Activated T-cell treated with anti-CD3 and anti-CD28 coated beads, Interleukin-2, amount 50 U/mL, for 48 hours (primary cell): ENCODE results near the gene KISS1.
"Not testable (repeated sequence)": the region's sequence is repeated elsewhere in the genome, so short reads cannot be mapped to it uniquely, and the experiment has no call there.

Source experiments
- DNase-seq, 2 experiments: peaks; one replicate each; pipeline ENCODE4 v3.0.0-alpha.2; 2020

The KISS1 gene, protein sequence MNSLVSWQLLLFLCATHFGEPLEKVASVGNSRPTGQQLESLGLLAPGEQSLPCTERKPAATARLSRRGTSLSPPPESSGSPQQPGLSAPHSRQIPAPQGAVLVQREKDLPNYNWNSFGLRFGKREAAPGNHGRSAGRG

DNA sequence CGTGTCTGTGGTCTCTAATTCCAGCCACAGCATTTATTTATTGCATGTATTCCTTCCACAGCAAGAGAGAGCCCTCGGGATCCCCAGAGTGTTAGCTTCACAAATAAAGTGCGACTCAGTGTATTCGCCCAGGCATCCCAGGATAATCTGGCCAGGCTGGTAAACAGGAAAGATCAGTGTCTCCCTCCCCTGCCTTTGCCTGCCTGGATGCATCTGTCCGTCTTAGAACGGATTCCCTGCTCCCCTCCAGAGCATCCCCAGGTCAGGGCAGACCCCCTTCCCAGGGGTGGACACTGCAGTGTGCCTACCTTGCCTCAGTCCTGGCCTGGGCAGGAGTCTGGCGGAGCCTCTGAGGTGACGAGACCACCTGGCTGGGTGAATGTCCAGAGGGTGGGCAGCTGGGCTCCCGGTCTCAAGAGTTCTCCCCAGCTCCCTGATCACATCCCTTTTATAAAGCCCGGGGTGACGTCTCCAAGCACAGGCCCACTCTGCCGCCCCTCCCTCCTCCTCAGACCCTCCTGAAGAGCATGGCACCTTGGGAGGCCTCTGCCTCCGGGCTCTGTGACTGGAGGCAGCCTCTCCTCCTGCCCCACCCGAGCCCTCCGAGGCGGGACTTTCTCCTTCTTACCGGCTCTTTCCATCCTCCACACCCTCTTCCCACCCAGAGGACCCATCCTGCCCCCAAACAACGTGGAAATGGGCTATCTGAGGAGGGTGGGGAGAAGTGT lies at the start of gene KISS1:
TSS of gene KISS1 (minus strand) at position 424 of the 728 bp plus-strand sequence. CDS start 3,615 bp downstream, outside the sequence.
- DNase-seq, result no peak

DNA sequence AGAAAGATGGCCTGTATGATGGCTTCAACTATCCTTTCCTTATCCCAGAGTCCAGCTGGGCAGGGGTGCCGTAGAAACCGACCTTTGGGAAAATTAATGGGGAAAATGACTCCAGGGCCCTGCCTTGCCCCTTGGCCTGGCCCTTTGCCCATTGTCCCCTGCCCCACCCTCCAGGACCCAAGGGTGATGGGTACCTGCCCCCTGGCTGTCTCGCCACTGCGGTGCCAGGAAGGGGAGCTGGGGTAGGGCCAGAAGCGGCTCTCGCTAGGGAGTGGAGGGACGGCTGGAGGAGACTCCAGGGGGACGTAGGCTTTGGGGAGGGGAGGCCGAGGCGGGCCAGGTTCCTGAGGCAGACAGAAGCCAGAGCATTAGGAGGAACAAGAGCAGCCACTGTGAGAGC lies 46.6 kb upstream of the KISS1 start:
- no peak for DNase-seq

DNA sequence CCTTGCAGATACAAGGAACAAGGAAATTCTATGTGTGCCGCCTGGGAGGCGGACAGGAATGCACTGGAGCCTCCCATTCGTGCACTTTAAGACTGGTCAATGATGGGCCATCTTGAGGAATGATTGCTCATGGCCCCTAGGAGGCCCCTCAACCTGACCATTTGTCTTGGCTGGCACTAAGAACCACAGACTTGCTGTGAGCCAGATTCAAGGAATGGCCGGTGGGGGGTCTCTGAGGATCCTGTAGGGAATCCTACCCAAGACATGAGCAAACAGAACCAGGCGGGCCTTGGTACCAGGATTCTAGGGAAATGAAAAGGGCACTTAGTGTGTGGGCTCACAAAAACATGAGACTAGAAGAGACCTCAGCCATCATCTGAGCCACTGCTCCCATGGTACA lies 45.6 kb upstream of the KISS1 start:
- DNase-seq, result no peak

DNA sequence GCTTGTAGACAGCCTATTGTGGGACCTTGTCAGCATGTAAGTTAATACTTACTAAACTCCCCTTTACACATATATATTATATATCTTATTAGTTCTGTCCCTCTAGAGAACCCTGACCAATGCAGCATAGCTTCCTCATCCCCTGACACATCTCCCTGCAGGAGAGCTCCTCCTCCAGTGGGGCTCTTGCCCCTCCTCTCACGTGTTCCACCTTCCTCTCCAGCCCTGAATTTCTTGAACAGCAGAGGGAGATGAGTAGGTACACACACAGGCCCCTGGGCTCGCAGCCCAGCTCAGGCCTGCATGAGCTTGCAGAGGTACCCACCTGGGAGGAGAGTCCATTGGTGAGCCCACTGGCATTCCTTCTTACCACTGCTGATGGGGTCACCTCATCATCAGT lies 44.8 kb upstream of the KISS1 start:
- no peak for DNase-seq

DNA sequence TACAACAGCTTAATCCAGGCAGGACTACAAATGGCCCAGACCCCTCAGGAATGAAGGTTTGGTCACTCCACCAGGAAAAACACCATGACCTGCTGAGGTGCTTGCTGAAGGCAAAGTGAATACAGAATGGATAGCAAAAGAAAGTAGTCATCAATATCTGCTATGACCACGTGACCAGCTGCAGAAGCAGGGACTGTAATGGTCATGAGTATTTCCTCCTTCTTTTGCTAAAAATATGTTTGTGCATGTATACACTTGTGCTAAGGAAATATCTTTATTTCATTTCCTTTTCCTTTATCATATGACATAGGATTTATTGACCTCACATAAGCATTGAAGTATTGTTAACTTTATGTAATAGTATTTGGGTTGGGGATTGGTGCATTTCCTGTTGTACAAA lies 43.9 kb upstream of the KISS1 start:
- no peak for DNase-seq

DNA sequence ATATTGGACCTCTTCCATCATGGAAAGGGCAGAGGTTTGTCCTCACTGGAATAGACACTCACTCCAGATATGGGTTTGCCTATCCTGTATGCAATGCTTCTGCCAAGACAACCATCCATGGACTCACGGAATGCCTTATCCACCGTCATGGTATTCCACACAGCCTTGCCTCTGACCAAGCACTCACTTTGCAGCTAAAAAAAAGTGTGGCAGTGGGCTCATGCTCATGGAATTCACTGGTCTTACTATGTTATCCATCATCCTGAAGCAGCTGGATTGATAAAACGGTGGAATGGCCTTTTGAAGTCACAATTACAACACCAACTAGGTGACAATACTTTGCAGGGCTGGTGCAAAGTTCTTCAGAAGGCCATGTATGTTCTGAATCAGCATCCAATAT lies 43.1 kb upstream of the KISS1 start:
- DNase-seq, result not testable (repeated sequence)

DNA sequence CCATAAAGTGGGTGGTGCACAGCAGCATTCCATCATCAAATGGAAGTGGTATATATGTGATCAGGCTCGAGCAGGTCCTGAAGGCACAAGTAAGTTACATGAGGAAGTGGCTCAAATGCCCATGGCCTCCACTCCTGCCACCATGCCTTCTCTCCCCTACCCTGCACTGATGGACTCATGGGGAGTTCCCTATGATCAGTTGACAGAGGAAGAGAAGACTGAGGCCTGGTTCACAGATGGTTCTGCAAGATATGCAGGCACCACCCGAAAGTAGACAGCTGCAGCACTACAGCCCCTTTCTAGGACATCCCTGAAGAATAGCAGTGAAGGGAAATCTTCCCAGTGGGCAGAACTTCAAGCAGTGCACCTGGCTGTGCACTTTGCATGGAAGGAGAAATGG lies 42.2 kb upstream of the KISS1 start:
- DNase-seq, result not testable (repeated sequence)

DNA sequence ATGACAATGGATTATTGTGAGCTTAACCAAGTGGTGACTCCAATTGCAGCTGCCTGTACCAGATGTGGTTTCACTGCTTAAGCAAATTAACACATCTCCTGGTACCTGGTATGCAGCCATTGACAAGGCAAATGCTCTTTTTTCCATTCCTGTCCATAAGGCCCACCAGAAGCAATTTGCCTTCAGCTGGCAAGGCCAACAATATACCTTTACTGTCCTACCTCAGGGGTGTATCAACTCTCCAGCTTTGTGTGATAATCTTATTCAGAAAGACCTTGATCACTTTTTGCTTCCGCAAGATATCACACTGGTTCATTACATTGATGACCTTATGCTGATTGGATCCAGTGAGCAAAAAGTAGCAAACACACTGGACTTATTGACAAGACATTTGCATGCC lies 41.2 kb upstream of the KISS1 start:
- not testable (repeated sequence) for DNase-seq

DNA sequence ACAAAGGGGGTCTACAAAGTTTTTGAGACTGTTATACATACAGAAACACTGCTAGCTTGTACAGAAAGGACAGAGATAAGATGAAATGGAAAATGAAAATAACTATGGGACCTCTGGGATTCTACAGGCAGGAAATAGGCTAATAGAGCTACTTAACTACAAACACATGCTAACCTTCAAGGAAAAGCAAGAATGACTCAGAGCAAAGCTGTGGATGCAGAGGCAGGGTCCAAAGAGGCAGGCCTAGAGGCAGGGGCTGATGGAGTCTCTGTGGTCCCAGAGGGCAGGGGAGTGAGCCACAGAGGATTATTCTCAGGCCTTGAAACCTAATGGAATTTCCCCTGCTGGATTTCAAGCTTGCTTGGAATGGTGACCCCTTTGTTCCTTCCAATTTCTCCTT lies 36.2 kb upstream of the KISS1 start:
- no peak for DNase-seq

DNA sequence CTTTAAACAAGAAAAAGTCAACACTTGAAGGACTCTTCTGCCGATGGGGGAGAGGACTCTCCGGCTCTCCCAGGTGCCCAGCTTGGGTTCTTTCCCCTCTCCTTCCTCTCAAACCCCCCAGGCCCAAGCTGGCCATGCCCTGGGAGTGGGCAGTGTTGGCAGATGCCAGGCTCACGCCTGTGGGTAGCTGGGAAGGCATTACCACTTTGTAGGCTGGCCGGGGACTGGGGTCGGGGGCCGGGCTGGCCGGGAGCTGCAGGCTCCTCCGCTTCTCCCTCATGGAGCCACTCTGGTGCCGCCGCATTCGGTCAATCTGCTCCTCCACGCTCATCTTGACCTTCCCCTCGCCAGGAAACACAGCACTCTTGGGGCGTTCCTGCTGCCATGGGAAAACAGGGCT lies 33.9 kb upstream of the KISS1 start:
- no peak for DNase-seq

DNA sequence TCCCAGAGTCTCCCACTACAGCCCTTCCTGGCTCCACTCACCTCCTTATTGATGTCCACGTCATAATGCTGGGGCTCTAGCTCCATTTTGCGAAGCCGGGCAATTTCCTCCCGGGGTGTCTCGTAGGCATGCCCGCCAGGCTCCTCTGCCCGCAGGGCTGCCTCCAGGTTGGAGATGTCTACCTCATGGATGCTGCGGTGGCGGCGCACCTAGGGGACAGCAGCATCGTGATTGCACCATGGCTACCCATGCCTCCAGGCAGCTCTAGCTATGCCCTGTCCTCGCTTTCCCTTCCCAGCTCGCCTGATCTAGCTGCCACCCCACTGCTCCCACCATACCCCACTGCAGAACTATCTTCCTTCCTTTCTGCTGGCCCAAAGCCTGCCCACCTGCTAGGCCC lies 32.6 kb upstream of the KISS1 start:
- no peak for DNase-seq

DNA sequence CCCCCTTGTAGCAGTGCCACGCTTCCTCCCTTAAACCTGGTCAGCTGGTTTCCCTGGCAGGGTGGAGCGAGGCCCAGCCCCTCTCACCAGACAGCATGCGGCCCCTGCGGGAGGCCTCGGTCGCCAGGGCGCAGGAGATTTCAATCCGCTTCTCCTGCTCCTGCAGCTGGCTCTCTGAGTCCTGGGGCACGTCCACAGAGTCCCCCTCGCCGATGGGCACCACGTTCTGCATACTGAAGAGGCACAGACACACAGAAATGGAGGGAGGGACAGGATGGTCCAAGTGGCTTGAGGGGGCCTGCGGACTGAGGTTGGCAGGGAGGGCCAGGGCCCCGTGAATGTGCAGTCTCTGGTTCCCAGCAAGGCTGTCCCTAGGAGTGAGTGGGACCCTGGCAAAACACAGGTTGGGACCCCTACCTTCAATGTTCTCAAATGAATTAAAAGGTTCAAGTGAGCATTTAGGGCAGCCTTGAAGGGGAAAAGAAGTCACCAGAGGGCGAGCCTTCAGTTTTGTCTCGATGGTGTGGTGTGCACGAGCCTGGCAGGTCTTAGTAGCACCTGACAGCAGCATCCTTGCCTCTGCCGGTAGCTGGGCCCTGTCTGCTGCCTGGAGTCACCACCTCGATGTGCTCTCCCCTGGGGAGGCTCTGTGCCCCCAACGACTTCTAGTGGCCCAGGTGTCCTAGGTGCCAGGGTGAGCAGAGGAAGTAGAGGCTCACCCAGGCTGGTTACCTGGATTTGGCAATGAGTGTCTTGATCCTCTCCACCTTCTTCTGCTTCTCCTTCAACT lies 31.9 kb upstream of the KISS1 start:
- DNase-seq, result no peak

DNA sequence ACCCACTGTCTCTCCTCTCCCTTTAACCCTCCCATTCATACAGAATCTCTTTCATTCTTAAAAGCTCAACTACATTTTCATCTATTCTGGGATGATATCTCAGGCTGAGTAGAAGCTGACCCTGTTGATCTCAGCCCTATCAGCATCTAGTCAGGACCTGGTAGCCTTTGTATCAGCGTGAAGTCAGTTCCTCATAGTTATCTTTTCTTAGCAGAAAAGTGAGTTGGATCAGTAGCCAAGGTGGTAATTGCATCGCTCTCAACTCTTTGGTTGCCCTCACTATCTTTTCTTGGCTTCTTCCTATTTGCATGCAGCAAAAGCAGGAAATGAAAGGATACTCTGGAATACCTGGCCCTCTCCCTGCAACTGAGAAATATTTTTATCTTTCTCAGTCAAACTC lies 31.1 kb upstream of the KISS1 start:
- DNase-seq, result no peak

DNA sequence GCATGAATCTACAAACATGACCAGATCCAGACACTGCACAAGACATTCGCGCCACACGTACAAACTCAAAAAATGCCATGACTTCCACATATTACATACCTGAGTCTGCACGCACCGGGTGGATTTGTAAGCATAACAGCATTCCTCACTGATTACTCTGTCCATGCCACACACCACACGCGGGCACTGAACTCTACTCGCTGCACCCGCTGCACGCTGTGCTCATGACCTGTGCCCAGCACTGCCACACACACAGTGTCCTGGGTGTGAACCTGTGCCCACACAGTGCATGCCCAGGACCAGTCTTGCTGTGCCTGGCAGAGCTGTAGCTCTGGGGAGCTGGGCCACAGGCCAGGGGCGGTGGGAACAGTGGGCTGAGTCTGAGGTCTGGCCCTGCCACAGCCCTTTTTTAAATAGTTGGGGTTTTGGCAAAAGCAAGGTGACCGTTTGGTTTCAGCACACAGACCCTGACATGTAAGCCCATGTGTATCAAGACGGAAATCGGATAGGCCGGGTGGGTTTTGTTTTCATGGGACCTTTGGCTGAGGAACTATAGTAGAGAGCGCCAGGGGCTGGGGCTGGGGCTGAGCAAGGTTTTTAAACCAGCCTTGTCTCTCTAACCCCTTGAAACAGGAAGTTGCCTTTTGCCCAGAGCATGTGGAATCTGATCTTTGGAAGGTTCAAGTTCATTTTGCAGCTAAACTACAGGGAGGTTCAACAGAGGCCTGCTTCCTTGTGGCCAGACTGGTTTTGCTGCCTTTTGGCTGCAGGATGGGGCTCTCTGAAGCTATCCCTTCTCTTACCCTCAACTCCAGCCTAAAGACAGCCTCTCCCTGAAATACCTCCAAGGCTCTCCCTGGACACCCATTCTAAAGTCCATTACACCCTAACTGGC lies 29.8 kb upstream of the KISS1 start:
- DNase-seq, result no peak

DNA sequence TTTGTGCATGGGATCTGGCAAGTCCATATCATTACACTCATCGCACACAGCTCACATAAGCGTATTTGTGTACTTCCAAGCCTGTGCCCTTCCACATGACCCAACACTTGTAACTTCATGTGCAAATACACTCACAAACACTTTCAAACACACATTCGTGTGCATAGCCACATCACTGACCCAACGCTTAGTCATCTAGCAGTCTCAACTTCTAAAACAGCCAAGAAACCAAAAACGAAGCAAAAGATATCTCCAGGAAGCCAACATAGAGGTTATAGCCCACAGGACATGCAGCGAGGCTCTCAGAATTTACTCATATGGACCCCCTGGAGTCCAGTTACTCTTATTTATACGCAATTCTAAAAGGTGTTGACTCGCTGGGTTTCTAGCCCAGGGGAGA lies 28.4 kb upstream of the KISS1 start:
- no peak for DNase-seq

DNA sequence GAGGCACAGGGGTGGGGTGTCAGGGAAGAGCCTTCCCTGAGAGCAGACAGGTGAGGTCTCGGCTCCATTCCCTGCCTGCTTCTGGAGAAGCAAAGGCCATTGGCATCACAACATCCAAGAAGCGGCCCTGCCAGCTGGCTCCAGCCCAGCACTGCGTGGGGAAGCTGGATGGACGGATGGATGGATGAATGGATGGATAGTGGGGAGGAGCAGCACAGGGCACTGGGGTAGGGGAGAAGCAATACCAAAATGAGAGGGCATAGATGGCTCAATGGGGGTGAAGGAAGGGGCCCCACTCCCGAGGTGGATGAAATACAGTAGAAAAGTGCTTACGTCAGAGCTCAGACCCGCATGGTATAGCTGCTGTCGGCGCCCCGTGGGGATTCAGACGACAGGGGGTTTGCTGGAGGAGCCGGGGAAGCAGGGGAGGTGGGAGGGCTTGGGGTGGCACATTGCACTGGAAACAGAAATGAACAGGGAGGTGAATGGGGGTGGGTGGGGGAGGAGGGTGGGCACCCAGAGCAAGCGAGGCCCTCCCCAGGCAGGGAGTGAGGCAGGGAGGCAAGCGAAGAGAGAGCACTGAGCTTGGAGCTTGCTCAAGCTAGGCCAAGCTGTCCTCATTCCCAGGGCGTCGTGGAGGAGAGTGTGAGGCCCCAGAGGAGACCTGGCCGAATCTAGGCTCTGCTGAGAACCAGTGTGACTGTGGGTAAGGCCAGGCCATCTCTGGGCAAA lies 27.0 kb upstream of the KISS1 start:
- DNase-seq, result no peak

DNA sequence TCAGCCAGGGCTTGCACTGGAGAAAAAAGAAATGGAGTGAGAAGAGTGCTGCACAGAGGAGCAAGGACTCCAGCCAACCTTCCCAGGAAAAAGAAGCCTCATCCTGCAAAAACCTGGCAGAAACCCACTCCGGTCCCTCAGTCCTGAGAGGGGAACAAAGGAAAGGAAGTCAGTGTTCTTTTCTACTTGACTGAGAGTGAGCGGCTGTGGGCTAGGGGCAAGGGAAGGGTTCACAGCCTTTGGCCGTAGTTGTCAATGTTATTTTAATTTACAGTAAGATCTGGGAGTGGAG lies 26.4 kb upstream of the KISS1 start:
- DNase-seq, result no peak

DNA sequence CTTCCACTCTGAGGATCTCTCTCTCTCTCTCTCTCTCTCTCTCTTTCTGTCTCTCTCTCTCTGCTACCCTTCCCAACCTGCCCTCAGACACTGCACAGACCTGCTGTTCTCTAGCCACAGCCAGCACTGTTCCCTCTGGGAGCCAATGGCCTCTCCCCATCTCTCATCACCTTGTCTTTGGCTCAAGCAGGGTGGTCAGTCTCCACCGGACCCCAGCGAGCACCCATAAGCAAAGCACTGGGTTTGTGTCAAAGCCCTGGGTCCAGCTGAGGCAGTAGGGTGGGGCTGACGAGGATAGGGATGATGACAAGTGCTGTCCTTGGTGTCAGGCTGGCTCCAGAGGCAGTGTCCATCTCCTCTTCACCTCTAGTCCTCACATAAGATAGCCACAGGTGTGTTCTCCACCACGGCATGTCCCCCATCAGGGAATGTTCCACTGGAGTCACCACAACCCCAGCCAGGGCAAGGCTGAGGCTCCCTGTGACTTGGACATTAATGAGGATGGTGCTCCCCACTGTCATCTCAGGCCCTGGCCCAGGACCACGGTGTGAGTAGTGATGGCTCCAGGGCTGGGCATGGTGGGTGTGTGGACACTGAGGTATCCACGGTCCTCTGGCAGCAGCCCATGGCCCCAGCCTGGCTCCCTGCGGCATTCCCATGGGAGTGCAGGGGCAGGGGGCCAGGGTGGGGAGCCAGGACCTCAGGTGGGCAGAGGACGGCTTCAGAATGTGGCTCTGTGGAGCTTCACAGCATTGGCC lies 25.9 kb upstream of the KISS1 start:
- no peak for DNase-seq

DNA sequence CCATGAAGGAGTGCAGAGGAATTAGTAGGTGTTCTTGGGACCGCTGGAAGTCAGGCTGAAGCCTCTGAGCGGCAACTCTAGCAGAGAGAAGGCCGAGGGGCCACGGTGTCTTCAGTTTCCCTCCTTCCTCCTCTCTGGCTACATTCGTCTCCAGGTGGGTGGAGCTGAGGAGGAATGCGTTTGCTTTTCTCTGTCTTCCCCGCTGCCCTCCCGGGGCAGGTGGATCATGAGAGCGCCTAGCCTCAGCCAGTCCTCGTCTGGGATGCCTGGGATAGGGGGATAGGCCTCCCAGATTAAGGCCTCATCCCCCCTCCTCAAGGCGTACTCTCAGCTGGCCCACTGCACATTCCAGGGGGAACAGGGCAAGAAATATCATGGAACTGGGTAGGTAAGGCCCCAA lies 25.0 kb upstream of the KISS1 start:
- no peak for DNase-seq

DNA sequence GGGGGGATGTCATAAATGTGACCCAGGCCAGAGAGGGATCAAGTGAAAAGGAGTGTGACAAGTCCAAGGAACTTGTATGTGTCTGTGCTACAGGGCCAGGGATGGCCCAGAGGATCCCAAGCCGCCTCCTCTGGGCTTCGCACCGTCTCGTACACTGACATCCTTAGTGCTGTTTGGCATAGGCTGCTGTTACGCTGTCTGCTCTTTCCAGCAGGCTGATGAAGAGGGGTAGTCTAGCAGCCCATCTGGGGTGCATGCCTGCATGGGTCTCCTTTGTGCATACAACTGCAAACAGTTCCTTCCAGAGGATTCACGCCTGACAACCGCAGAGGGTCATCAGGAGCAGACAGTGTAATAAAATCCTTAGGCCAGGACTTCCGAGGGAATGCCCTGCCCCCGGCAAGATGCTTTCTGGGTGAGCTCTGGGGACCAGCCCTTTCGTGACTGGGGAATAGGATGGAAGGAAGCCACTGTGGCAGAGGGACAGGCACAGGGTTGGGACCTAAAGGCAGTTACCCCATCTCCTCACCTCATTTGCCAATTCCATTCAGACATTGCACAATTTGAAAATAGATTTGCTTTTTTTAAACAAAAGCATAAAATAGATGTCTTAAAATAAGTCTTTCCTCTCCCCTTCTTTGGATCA lies 23.8 kb upstream of the KISS1 start:
- no peak for DNase-seq

DNA sequence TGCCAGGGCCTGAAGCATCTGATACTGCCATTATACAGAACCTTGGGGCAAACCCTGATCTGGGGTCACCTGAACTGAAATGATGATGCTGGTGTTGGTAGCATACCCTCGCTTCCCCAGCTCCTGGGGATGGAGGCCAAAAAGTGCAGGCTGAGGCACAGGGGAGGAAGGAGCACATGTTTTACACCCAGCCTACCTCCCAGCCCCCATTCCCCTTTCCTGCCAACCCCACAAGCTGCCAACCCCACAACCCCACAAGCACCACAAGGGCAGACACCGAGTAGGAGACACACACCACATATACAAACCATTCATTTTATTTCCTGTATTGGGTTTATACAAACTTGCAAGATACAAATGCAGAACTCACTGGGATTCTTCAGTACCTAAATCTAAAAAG lies 22.3 kb upstream of the KISS1 start:
- no peak for DNase-seq

DNA sequence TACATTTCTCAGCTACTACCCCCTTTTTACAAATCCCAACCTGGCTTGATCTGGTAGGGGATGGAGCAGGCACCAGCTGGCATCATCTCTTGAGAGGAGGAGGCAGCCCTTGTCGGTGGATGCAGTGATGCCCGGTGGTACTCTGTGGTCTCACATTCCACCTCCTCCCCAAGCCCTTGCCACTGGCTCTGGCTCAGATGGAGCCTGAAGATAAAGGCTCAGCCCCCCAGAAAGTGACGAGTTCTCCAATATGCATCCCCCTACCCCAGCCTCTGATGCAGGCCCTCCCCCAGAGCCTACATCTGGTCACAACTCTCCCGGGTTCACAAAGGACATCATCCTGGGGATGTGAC lies 21.3 kb upstream of the KISS1 start:
- DNase-seq, result no peak
